SK-N-SH (cell line): ENCODE data around the gene TANC1.

Experiments
- EP300 ChIP-seq, 2 experiments: IDR thresholded peaks; 2 replicates each; pipeline versions ENCODE4 v1.4.0 to v1.6.1; 2012; ENCODE audit warnings: borderline replicate concordance in 1 of 2, low read depth in 1 of 2, low read length in 1 of 2
- GABPA ChIP-seq: IDR thresholded peaks from 2 replicates; pipeline ENCODE4 v1.4.0; 2012; ENCODE audit warnings: low read depth, mild to moderate bottlenecking
- GATA2 ChIP-seq: sonication (generic); formaldehyde crosslinking; IDR thresholded peaks from 2 replicates; pipeline ENCODE4 v1.5.0; 2020; ENCODE audit warnings: mild to moderate bottlenecking, missing genetic modification reagents
- JUND ChIP-seq: IDR thresholded peaks from 2 replicates; pipeline ENCODE4 v1.4.0; 2012
- MXI1 ChIP-seq: IDR thresholded peaks from 2 replicates; pipeline ENCODE4 v1.6.1; 2012; ENCODE audit warnings: mild to moderate bottlenecking, low read depth, low read length, improper control_type of control experiment
- NFIC ChIP-seq: IDR thresholded peaks from 2 replicates; pipeline ENCODE4 v1.4.0; 2012; ENCODE audit warnings: borderline replicate concordance
- POLR2AphosphoS5 ChIP-seq: IDR thresholded peaks from 2 replicates; pipeline ENCODE4 v1.6.1; 2012; ENCODE audit warnings: low read depth, low read length
- RFX5 ChIP-seq: IDR thresholded peaks from 2 replicates; pipeline ENCODE4 v1.6.1; 2012; ENCODE audit warnings: mild to moderate bottlenecking, improper control_type of control experiment, low read length
- TF ChIP-seq, protein P1 (sequence below): fragments of 200-600 bp; sonication (generic); IDR thresholded peaks from 2 replicates; pipeline ENCODE4 v1.6.1; 2017; ENCODE audit warnings: antibody characterized with exemption, mild to moderate bottlenecking, moderate library complexity
- TF ChIP-seq, protein P2 (sequence below): IDR thresholded peaks from 2 replicates; pipeline ENCODE4 v1.4.0; 2012; ENCODE audit warnings: low read depth
- TF ChIP-seq, protein P3 (sequence below): IDR thresholded peaks from 2 replicates; pipeline ENCODE4; 2012
- TF ChIP-seq, protein P4 (sequence below): IDR thresholded peaks from 2 replicates; pipeline ENCODE4 v1.6.1; 2012; ENCODE audit warnings: mild to moderate bottlenecking, low read depth, low read length, moderate library complexity

DNA sequence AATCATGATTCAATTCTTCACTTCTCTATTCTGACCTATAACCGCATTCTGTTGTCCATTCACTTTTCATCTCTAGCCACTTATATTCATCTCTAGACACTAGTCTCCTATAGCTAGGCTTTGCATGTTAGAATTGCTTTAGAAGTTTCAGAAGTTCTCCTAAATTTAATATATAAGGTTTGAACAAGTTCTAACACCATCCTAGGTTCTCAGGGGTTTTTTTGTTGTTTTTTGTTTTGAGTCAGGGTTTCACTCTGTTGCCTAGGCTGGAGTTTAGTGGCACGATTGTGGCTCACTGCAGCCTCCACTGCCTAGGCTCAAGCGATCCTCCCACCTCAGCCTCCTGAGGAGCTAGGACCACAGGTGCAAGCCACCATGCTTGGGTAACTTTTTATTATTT lies 298.1 kb downstream of the TANC1 start:
- TF ChIP-seq, protein P1, sequence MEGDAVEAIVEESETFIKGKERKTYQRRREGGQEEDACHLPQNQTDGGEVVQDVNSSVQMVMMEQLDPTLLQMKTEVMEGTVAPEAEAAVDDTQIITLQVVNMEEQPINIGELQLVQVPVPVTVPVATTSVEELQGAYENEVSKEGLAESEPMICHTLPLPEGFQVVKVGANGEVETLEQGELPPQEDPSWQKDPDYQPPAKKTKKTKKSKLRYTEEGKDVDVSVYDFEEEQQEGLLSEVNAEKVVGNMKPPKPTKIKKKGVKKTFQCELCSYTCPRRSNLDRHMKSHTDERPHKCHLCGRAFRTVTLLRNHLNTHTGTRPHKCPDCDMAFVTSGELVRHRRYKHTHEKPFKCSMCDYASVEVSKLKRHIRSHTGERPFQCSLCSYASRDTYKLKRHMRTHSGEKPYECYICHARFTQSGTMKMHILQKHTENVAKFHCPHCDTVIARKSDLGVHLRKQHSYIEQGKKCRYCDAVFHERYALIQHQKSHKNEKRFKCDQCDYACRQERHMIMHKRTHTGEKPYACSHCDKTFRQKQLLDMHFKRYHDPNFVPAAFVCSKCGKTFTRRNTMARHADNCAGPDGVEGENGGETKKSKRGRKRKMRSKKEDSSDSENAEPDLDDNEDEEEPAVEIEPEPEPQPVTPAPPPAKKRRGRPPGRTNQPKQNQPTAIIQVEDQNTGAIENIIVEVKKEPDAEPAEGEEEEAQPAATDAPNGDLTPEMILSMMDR = no peak
- TF ChIP-seq GATA2 (CRISPR knock-in tag) (no peak), MXI1 (no peak), EP300 (IDR thresholded peaks at IDR 0.05; ENCODE audit: borderline replicate concordance in 1 of 2, low read depth in 1 of 2, low read length in 1 of 2) (no peak), POLR2AphosphoS5 (no peak), JUND (no peak), RFX5 (no peak), NFIC (no peak), GABPA (no peak)
- TF ChIP-seq, protein P2, sequence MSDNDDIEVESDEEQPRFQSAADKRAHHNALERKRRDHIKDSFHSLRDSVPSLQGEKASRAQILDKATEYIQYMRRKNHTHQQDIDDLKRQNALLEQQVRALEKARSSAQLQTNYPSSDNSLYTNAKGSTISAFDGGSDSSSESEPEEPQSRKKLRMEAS = no peak
- TF ChIP-seq, protein P3, sequence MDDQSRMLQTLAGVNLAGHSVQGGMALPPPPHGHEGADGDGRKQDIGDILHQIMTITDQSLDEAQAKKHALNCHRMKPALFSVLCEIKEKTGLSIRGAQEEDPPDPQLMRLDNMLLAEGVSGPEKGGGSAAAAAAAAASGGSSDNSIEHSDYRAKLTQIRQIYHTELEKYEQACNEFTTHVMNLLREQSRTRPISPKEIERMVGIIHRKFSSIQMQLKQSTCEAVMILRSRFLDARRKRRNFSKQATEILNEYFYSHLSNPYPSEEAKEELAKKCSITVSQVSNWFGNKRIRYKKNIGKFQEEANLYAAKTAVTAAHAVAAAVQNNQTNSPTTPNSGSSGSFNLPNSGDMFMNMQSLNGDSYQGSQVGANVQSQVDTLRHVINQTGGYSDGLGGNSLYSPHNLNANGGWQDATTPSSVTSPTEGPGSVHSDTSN = no peak
- TF ChIP-seq, protein P4, sequence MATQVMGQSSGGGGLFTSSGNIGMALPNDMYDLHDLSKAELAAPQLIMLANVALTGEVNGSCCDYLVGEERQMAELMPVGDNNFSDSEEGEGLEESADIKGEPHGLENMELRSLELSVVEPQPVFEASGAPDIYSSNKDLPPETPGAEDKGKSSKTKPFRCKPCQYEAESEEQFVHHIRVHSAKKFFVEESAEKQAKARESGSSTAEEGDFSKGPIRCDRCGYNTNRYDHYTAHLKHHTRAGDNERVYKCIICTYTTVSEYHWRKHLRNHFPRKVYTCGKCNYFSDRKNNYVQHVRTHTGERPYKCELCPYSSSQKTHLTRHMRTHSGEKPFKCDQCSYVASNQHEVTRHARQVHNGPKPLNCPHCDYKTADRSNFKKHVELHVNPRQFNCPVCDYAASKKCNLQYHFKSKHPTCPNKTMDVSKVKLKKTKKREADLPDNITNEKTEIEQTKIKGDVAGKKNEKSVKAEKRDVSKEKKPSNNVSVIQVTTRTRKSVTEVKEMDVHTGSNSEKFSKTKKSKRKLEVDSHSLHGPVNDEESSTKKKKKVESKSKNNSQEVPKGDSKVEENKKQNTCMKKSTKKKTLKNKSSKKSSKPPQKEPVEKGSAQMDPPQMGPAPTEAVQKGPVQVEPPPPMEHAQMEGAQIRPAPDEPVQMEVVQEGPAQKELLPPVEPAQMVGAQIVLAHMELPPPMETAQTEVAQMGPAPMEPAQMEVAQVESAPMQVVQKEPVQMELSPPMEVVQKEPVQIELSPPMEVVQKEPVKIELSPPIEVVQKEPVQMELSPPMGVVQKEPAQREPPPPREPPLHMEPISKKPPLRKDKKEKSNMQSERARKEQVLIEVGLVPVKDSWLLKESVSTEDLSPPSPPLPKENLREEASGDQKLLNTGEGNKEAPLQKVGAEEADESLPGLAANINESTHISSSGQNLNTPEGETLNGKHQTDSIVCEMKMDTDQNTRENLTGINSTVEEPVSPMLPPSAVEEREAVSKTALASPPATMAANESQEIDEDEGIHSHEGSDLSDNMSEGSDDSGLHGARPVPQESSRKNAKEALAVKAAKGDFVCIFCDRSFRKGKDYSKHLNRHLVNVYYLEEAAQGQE = no peak
